Esophagus squamous epithelium (tissue), 5 donors: ENCODE results near the gene GRHL1. TPM values are rescaled to one million over a fixed set of nuclear protein-coding genes. Genes with fewer than 3 reads are reported as not detected.
"Not testable (repeated sequence)": the region's sequence is repeated elsewhere in the genome, so short reads cannot be mapped to it uniquely, and the experiment has no call there.

Experiments used
- DNase-seq: peaks from one replicate; lab custom pipeline; 2025; lab: John Stamatoyannopoulos, UW
- H3K27ac ChIP-seq, 4 donors: fragments of 200-600 bp; sonication (generic); one replicate each; pipeline ENCODE4 v1.5.1; 2016 to 2019; ENCODE audit warnings: mild to moderate bottlenecking in 1 of 4
- H3K27me3 ChIP-seq, 4 donors: fragments of 200-600 bp; sonication (generic); 1 replicate in 3 of 4; 2 replicates in 1 of 4; pipeline versions ENCODE4 v1.5.1 to v1.6.0; 2017 to 2021; ENCODE audit warnings: antibody characterized with exemption in 1 of 4
- H3K36me3 ChIP-seq, 3 donors: fragments of 200-600 bp; sonication (generic); one replicate each; pipeline ENCODE4 v1.5.1; 2016 to 2019
- H3K4me1 ChIP-seq, 3 donors: fragments of 200-600 bp; sonication (generic); one replicate each; pipeline ENCODE4 v1.5.1; 2017 to 2019
- H3K4me3 ChIP-seq, 4 donors: fragments of 200-600 bp; sonication (generic); 1 replicate in 3 of 4; 2 replicates in 1 of 4; pipeline ENCODE4 v1.5.1; 2016 to 2019; ENCODE audit warnings: mild to moderate bottlenecking in 2 of 4, moderate library complexity in 1 of 4
- H3K9me3 ChIP-seq, 3 donors: fragments of 200-600 bp; sonication (generic); one replicate each; pipeline ENCODE4 v1.5.1; 2016 to 2019
- CTCF ChIP-seq, 6 experiments: fragments of 450-650 bp in 4 of 6; fragments of 200-600 bp in 2 of 6; sonication (generic) in 2 of 6; IDR thresholded peaks; one replicate each; pipeline ENCODE4 v1.5.1; 2016 to 2019; ENCODE audit warnings: antibody characterized with exemption in 6 of 6, mild to moderate bottlenecking in 4 of 6, moderate library complexity in 4 of 6
- POLR2A ChIP-seq, 4 donors: fragments of 450-650 bp; IDR thresholded peaks; one replicate each; pipeline ENCODE4 v1.6.1; 2017; ENCODE audit warnings: antibody characterized with exemption in 4 of 4, mild to moderate bottlenecking in 4 of 4, moderate library complexity in 3 of 4
- WGBS, 2 donors: methylation state at CpG; one replicate each; pipeline ENCODE4 v1.1.5; 2018; 5-methylcytosine and 5-hydroxymethylcytosine counted together
- intact Hi-C: fragments of 100-400 bp; cut with DNase I; formaldehyde crosslinking; loops from one replicate; pipeline ENCODE4 v1.15.0; 2022
- total RNA-seq, 4 donors: library from RNA; depleted of rRNA; stranded (reverse); fragments of >200 nt; gene quantifications; one replicate each; pipeline ENCODE4 v1.1.0, GENCODE V29; 2016
- donor health status: DM: yes; HTN: yes; CAD: no.

GRHL1 gene
- total RNA-seq, 4 donors from 2014 or later: 76.3 to 192 (median 115) TPM

GRCh38 chr2:10008809-10009176 is 57.3 kb downstream of the GRHL1 start:
- peaks cover 0 to 7% (median 0%) of the 10 kb centered on the region in 3 donors for H3K9me3 ChIP-seq
- H3K4me3 ChIP-seq: no peak overlapping the region
- H3K27ac ChIP-seq: peak overlapping the region in 2 of 4 donors; percentile 42 to 73
- intact Hi-C loops: no loop called here
- peaks cover 0 to under 1% (median 0%) of the 10 kb centered on the region in 3 donors for H3K36me3 ChIP-seq
- peaks cover 10 to 46% (median 30%) of the 10 kb centered on the region in 3 donors for H3K4me1 ChIP-seq
- no peak for TF ChIP-seq POLR2A (IDR thresholded peaks at IDR 0.05)
- TF ChIP-seq CTCF (IDR thresholded peaks at IDR 0.05): no peak
- WGBS, 2 donors: 73 to 79% methylated on average over 9 of the region's 9 CpGs
- DNase-seq: no peak
- H3K27me3 ChIP-seq: no peaks in the 10 kb centered on the region

DNA sequence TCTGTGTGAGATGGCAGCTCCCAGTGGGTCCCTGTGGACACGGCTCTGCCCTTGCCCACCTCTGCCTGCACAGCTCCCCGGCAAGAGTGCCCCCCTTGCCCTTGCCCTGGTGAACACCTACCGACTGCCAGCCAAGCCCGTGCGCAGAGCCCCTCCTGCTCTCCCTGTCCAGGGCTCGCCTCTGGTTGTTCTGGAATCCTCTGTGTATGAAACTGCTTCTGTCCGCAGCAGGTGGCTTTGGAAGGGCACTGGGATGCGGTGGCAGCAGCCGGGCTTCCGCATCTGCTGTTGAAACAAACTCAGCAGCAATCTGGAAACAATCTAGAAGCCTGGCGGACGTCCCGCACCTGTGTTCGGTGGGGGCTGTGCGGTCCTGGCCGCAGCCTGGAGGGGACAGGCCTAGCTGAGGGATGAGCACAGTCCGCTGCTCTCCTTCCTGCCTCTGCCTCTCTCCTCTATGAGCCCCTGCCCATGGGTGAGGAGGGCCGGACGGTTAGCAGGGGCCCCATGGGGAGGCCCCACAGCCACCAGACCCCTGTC is 57.8 kb downstream of the GRHL1 start:
- no peak for TF ChIP-seq CTCF (IDR thresholded peaks at IDR 0.05)
- no peak for TF ChIP-seq POLR2A (IDR thresholded peaks at IDR 0.05)
- Histone ChIP-seq H3K9me3 (peaks cover 0 to 7% (median 0%) of the 10 kb centered on the region in 3 donors), H3K36me3 (no peaks in the 10 kb centered on the region), H3K27ac (peak overlapping the region in 3 of 4 donors; percentile 1 to 73 (median 42)), H3K27me3 (no peaks in the 10 kb centered on the region), H3K4me1 (peaks cover 10 to 46% (median 30%) of the 10 kb centered on the region in 3 donors), H3K4me3 (no peak overlapping the region)
- 90% methylated on average over 6 of the region's 19 CpGs; no CpG with 5 or more reads in 1 of the 2 donors for WGBS, 2 donors
- intact Hi-C loops: no loop called here
- no peak for DNase-seq

- Histone ChIP-seq H3K4me3 (no peak overlapping the region), H3K27ac (peak overlapping the region in 3 of 4 donors; percentile 1 to 73 (median 42)), H3K27me3 (no peaks in the 10 kb centered on the region), H3K4me1 (peaks cover 10 to 46% (median 30%) of the 10 kb centered on the region in 3 donors), H3K36me3 (no peaks in the 10 kb centered on the region), H3K9me3 (peaks cover 0 to 7% (median 0%) of the 10 kb centered on the region in 3 donors)
- no peak for DNase-seq
- WGBS, 2 donors: 74 to 77% methylated on average over 21 of the region's 36 CpGs
- intact Hi-C loops: no loop called here
- no peak for TF ChIP-seq POLR2A (IDR thresholded peaks at IDR 0.05)
- no peak for TF ChIP-seq CTCF (IDR thresholded peaks at IDR 0.05)
These were observed 58.6 kb downstream of the GRHL1 start for GRCh38 chr2:10009811-10010781.

DNA sequence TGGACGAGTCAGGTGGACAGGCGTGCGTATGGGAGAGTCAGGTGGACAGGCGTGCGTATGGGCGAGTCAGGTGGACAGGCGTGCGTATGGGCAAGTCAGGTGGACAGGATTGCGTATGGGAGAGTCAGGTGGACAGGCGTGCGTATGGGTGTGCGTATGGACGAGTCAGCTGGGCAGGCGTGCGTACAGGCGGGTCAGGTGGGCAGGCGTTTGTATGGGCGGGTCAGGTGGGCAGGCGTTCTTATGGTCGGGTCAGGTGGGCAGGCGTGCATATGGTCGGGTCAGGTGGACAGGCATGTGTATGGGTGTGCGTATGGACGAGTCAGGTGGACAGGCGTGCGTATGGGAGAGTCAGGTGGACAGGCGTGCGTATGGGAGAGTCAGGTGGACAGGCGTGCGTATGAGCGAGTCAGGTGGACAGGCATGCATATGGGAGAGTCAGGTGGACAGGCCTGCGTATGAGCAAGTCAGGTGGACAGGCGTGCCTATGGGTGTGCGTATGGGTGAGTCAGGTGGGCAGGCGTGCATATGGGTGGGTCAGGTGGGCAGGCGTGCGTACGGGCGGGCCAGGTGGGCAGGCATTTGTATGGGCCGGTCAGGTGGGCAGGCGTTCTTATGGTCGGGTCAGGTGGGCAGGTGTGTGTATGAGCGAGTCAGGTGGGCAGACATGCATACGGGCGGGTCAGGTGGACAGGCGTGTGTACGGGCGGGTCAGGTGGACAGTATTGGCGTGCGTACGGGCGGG is 59.5 kb downstream of the GRHL1 start:
- DNase-seq, H3K9me3 ChIP-seq, H3K4me3 ChIP-seq, H3K36me3 ChIP-seq, intact Hi-C loops, H3K27me3 ChIP-seq: not testable (repeated sequence)
- 90 to 92% methylated on average over 50 to 52 of the region's 52 CpGs for WGBS, 2 donors
- Histone ChIP-seq H3K4me1 (peaks cover 10 to 44% (median 30%) of the 10 kb centered on the region in 3 donors), H3K27ac (peak overlapping the region in 1 of 4 donors; percentile 73)

DNA sequence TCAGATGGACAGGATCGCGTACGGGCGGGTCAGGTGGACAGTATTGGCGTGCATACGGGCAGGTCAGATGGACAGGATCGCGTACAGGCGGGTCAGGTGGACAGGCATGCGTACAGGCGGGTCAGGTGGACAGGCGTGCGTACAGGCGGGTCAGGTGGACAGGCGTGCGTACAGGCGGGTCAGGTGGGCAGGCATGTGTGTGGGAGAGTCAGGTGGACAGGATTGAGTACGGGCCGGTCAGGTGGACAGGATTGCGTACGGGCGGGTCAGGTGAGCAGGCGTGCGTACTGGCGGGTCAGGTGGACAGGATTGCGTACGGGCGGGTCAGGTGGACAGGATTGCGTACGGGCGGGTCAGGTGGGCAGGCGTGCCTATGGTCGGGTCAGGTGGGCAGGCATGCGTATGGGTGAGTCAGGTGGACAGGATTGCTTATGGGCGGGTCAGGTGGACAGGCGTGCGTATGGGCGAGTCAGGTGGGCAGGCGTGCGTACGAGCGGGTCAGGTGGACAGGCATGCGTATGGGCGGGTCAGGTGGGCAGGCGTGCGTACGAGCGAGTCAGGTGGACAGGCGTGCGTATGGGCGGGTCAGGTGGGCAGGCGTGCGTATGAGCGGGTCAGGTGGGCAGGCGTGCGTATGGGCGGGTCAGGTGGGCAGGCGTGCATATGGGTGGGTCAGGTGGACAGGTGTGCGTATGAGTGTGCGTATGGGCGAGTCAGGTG is 60.3 kb downstream of the GRHL1 start:
- 91 to 92% methylated on average over 60 to 61 of the region's 61 CpGs for WGBS, 2 donors
- intact Hi-C loops, H3K27ac ChIP-seq, DNase-seq, H3K27me3 ChIP-seq, H3K9me3 ChIP-seq, H3K36me3 ChIP-seq, H3K4me3 ChIP-seq: not testable (repeated sequence)
- peaks cover 8 to 37% (median 25%) of the 10 kb centered on the region in 3 donors for H3K4me1 ChIP-seq

- WGBS, 2 donors: 82 to 83% methylated on average over 34 to 36 of the region's 37 CpGs
- H3K4me1 ChIP-seq: peaks cover 5 to 30% (median 20%) of the 10 kb centered on the region in 3 donors
- H3K36me3 ChIP-seq, H3K9me3 ChIP-seq, intact Hi-C loops, DNase-seq, H3K27ac ChIP-seq, H3K27me3 ChIP-seq, H3K4me3 ChIP-seq: not testable (repeated sequence)
These were observed 61.0 kb downstream of the GRHL1 start for GRCh38 chr2:10012366-10012962.
